GM21528 (cell line): ENCODE results near the gene ANAPC2.

Experiments
- ATAC-seq: cut with Tn5 transposase; IDR thresholded peaks from one replicate; pipeline ENCODE4 v1.9.1; 2021; ENCODE audit warnings: mild to moderate bottlenecking, moderate library complexity; ENCODE audit not compliant: unreplicated experiment, low FRiP score

ANAPC2 gene

DNA sequence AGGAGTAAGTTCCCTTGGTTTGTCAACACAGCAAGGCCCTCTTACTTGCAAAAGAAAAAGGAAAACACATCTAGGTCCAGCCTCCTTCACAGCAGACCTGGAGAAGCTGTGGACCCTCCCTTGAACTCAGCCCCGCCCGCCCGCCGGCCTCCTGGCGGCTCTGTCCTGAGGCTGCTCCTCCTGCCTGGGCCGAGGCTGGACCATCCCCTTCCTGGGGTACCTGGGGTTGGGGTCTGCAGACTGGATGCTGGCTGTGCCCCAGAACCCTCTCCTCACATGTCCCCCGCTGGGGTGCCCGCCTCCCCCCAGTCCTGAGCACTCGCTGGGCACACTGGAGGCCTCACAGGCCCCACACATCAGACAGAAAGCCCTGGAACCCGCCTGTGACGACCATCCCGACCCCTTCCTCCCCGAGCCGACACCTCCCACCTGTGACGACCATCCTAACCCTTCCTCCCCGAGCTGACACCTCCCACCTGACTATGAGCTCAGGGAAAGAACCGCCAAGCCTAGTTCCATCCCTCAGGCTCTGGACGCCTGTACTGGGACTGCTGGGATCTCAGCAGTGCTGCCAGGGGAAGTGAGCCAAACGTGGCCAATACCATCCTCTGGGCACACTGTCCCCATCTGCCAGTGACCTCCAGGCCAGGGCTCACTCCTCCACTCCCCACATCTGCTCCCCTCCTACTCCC, 9.3 kb downstream of the ANAPC2 start:
- no peak for ATAC-seq

GRCh38 chr9:137178201-137178938, 10.0 kb downstream of the ANAPC2 start:
- ATAC-seq: no peak

DNA sequence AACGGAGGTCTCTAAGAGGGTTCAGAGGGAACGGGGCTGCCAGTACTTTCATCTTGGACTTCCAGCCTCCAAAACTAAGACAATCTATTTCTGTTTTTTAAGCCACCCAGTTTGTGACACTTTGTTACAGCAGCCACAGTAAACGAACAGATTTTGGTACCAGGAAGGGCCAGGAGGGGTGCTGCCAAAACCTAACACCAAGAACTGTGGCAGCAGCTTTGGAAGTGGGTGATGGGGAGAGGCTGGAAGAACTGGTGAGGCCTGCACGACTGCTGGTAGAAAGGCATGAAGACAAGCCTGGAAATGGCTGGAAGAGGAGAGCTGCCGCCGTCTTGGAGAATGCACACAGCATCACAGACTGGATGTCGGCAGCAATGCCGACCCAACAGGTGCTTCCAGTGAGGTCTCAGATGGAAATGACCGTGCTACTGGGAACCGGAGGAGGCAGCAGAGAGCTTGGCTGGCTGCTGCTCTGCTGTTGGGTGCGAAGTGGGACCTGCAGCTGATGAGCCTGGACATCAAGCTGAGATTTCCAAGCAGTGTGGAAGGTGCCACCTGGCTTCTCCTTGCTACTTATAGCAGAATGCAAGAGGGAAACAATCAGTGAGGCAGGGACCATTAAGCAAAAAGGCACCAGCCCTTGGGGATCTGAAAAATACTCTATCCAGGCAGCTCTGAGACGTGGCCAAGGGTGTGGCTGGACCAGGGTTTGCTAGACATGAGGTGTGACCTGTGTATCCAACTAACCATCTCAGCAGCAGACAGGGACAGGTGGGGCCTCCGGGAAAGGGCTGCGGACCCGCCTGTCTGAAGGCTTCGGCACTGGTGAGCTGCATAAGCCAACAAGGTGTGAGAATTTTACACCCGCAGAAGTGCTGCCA, 11.8 kb downstream of the ANAPC2 start:
- ATAC-seq: no peak

DNA sequence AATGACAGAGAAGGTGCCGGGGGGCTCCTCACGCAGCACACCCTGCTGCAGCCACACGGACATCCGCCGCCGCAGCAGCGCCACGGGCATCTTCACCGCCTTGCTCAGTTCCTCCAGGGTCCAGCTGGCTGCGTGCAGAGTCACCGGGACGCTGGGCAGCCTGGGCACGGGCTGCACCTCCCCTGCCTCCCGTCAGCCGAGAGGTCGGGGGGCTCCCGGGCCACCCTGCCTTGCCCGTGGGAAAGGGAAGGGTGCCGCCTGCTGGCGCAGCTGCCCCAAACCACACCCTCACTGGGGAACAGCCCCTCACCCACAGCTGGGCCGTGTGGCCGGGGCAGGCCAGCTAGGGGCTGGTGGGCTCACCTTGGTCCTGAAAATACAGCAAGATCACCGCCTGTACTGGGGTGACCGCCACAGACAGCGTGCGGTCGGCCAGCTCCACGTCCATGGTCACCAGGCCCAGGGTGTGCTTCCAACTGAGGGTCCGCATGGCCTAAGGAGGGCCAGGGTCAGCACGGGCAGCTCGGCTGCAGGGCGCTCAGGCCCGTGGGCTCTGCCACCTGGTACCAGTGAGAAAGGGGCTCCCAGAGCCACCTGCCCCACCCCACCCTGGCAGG, 12.9 kb downstream of the ANAPC2 start:
- no peak for ATAC-seq

DNA sequence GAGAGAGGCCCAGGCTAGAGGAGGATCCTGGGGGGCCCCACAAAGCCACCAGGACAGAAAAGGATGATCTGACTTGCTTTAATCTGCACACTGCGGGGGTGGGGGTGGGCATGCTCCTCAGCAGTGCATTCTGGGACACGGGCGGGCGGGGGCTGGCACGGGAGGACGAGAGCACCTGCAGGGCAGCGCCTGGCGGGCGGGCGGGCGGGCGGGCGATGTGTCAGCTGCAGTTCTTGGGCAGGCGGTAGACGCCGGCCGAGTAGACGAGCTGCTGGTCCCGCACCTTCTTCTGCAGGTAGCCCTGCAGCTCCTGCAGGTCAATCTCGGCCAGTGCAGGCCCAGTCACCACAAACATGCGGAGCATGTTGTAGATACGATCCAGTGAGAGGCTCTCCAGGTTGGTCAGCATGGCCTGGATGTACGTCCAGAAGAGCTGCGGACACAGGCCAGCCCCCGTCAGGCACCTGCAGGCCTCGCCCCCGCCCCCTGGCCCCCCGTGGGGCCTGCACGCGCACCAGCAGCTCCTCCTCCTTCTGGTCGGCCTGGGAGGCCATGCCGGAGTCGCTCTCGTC, 13.6 kb downstream of the ANAPC2 start:
- ATAC-seq: no peak

DNA sequence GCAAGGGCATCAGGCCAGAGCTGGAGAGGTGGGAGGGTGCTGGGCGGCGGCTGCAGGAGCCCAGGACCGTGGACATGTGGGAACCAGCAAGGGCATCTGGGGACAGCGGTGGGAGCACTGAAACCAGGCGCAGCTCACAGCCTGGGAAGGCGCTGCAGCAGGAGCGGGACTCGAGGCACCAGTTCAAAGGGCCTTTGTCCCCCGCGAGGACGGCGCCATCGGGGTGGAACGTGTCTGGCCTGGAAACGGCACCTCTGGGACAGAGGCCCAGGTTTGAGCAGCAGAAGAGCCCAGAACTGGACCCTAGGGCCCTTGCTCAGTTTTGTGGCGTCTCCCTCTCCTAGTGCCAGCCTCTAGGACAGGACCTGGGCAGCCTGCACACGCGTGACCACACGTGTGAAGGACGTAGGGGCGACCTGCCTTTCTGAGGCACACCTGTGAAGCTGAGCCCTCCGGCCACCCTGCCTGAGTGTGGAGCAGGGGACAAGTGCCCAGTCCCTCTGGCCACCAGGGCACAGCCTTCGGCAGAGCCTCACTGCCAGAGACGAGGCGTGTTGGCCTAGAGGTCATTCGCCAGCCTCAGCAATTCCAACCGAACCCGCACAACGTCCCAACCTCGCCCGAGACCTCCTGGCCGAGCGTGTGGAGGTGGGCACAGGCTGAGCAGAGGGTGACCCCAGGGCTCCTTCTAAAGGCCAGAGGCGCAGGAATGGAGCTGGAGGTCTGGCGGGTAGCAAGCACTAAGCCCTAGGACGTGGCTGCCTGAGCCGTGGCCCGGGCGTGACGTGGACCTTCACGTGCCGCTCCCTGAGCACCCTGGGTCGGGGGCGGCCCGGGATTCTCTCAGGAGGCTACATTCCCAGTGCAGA, 14.3 kb downstream of the ANAPC2 start:
- no peak for ATAC-seq

GRCh38 chr9:137172901-137173795, 15.2 kb downstream of the ANAPC2 start:
- ATAC-seq: no peak

- ATAC-seq: no peak
Measured at GRCh38 chr9:137171149-137171900, 17.0 kb downstream of the ANAPC2 start.

DNA sequence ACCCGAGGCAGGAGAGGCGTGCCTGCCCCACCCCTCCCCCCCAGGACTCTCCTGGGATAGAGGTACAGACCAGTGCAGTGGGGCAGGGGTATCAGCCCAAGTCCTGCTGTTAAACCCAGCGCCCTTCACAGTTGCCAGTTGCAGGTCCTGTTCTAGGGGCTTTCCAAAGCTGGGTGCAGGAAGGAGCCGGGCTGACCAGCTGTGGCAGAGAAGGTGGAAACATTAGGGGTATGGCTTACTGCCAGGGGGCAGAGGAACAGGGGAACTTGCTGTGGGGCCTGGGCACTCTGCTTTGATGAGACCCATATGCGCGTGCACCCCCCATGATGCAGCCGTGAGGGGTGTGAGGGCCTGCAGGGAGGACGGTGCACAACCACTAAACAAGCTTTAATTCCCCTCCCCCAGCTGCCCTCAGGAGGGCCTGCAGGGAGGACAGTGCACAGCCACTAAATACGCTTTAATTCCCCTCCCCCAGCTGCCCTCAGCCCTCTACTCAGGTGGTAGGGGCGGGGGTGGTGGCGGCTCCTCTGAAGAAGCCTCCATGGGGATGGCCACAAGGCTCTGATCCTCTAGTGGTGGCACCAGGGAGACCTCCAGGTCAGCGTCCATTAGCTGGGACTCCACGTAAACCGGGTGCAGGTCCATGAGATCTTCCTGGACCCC, 17.7 kb downstream of the ANAPC2 start:
- no peak for ATAC-seq

DNA sequence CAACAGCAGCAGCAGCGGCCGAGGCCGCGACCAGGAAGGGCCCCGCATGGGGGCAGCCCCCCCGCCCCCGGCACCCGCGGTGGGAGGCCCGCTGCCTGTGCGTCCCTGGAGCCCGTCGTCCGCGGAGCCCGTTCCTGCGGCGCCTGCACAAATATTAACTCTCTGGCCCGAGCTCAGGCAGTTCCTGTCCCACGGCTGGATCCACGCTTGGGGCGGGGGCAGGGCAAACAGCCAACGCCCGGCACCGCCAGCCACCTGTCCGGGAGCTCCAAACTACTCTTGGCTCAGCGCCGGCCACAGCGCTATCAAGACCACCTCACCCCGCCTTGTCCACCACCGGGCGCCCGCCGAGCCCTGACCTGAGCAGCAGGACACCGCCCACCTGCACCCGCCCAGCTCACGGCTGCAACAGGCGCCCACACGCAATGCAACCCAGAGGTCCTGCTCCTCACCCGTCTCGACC, 18.4 kb downstream of the ANAPC2 start, which contains the start of gene LRRC26:
TSS of gene LRRC26 (minus strand) at position 156 of the 463 bp plus-strand sequence. CDS start at position 48, 108 bp downstream.
- no peak for ATAC-seq

- ATAC-seq: no peak
Measured at GRCh38 chr9:137168904-137169856, 19.2 kb downstream of the ANAPC2 start.

DNA sequence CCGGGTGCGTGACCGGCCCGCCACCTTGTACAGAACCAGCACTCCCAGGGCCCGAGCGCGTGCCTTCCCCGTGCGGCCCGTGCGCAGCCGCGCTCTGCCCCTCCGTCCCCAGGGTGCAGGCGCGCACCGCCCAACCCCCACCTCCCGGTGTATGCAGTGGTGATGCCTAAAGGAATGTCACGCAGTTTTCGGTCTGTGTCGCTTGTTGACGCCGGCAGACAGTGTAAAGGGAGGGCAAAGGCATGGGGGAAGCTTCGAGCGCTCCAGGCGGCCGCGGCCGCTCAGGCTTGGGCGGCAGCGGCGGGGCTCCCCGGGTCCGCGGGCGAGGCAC, 19.8 kb downstream of the ANAPC2 start:
- no peak for ATAC-seq

DNA sequence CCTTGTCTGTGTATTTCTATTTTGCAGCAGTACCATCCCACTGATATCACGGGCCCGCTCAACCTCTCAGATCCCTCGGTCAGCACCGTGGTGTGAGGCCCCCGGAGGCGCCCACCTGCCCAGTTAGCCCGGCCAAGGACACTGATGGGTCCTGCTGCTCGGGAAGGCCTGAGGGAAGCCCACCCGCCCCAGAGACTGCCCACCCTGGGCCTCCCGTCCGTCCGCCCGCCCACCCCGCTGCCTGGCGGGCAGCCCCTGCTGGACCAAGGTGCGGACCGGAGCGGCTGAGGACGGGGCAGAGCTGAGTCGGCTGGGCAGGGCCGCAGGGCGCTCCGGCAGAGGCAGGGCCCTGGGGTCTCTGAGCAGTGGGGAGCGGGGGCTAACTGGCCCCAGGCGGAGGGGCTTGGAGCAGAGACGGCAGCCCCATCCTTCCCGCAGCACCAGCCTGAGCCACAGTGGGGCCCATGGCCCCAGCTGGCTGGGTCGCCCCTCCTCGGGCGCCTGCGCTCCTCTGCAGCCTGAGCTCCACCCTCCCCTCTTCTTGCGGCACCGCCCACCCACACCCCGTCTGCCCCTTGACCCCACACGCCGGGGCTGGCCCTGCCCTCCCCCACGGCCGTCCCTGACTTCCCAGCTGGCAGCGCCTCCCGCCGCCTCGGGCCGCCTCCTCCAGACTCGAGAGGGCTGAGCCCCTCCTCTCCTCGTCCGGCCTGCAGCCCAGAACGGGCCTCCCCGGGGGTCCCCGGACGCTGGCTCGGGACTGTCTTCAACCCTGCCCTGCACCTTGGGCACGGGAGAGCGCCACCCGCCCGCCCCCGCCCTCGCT, 20.4 kb downstream of the ANAPC2 start:
- no peak for ATAC-seq

DNA sequence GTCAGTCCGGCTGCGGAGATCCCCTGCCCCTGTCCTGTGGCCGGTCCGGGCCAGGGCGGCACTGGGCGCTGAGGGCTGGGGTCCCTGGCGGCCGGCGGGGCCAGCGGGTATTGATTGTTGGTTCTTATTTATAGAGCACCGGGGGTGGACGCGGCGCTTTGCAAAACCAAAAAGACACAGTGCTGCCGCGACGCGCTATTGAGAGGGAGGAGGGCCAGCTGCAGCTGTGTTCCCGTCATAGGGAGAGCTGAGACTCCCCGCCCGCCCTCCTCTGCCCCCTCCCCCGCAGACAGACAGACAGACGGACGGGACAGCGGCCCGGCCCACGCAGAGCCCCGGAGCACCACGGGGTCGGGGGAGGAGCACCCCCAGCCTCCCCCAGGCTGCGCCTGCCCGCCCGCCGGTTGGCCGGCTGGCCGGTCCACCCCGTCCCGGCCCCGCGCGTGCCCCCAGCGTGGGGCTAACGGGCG, 21.0 kb downstream of the ANAPC2 start:
- ATAC-seq: no peak
